Measurements from ENCODE around the gene NOL12. TPM values are rescaled to one million over a fixed set of nuclear protein-coding genes. Genes with fewer than 3 reads are reported as not detected.

The NOL12 gene
- polyA plus RNA-seq, 1 donor from 2014 or later, result 90.0 TPM

GRCh38 chr22:37664249-37665101 lies 21.7 kb upstream of the NOL12 start:
- H3K27ac ChIP-seq (ENCODE audit: low read length), result no peak overlapping the region
- TF ChIP-seq SMC3 (conservative IDR thresholded peaks at IDR 0.05; ENCODE audit: poor library complexity), result no peak
- no peak for TF ChIP-seq MXI1 (conservative IDR thresholded peaks at IDR 0.05; ENCODE audit: poor library complexity, severe bottlenecking)
- no peak for TF ChIP-seq RAD21 (conservative IDR thresholded peaks at IDR 0.05)
- no peak for TF ChIP-seq REST (IDR thresholded peaks at IDR 0.05; ENCODE audit: borderline replicate concordance)
- no peak for TF ChIP-seq TAF1 (IDR thresholded peaks at IDR 0.05; ENCODE audit: low read depth)
- TF ChIP-seq, protein P1, sequence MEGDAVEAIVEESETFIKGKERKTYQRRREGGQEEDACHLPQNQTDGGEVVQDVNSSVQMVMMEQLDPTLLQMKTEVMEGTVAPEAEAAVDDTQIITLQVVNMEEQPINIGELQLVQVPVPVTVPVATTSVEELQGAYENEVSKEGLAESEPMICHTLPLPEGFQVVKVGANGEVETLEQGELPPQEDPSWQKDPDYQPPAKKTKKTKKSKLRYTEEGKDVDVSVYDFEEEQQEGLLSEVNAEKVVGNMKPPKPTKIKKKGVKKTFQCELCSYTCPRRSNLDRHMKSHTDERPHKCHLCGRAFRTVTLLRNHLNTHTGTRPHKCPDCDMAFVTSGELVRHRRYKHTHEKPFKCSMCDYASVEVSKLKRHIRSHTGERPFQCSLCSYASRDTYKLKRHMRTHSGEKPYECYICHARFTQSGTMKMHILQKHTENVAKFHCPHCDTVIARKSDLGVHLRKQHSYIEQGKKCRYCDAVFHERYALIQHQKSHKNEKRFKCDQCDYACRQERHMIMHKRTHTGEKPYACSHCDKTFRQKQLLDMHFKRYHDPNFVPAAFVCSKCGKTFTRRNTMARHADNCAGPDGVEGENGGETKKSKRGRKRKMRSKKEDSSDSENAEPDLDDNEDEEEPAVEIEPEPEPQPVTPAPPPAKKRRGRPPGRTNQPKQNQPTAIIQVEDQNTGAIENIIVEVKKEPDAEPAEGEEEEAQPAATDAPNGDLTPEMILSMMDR (IDR thresholded peaks at IDR 0.05; ENCODE audit: poor library complexity, severe bottlenecking), result no peak
- TF ChIP-seq POLR2AphosphoS5 (IDR thresholded peaks at IDR 0.05), result no peak
- no peak for TF ChIP-seq EP300 (conservative IDR thresholded peaks at IDR 0.05; ENCODE audit: poor library complexity, severe bottlenecking)
- no peak for TF ChIP-seq EZH2 (IDR thresholded peaks at IDR 0.05; ENCODE audit: borderline replicate concordance, insufficient read depth, low read length, poor library complexity, severe bottlenecking)

GRCh38 chr22:37665487-37665886 lies 20.7 kb upstream of the NOL12 start:
- no peaks in the 10 kb centered on the region for H3K9me3 ChIP-seq (ENCODE audit: low read length)
- no peaks in the 10 kb centered on the region for H3K9me2 ChIP-seq (ENCODE audit: insufficient read depth, low read length)
- TF ChIP-seq, protein P1 (IDR thresholded peaks at IDR 0.05; ENCODE audit: poor library complexity, severe bottlenecking), result no peak
- TF ChIP-seq REST (IDR thresholded peaks at IDR 0.05; ENCODE audit: borderline replicate concordance), result no peak
- no peak for TF ChIP-seq POLR2AphosphoS5 (IDR thresholded peaks at IDR 0.05)
- TF ChIP-seq SMC3 (conservative IDR thresholded peaks at IDR 0.05; ENCODE audit: poor library complexity), result no peak
- no peak overlapping the region for H3K4me3 ChIP-seq (ENCODE audit: low read length)
- H2AFZ ChIP-seq (ENCODE audit: low read depth, low read length), result no peak overlapping the region
- H3K36me3 ChIP-seq (ENCODE audit: insufficient read depth, low read length), result no peaks in the 10 kb centered on the region
- no peaks in the 10 kb centered on the region for H4K20me1 ChIP-seq (ENCODE audit: insufficient read depth)
- no peak overlapping the region for H3K27ac ChIP-seq (ENCODE audit: low read length)
- H3F3A ChIP-seq (ENCODE audit: insufficient read depth, low read length, poor library complexity, severe bottlenecking), result no peaks in the 10 kb centered on the region
- H3K4me2 ChIP-seq (ENCODE audit: low read length), result no peak overlapping the region
- H3K79me2 ChIP-seq (replicated peaks; ENCODE audit: insufficient read depth, low read length), result peaks cover 12% of the 10 kb centered on the region
- no peak overlapping the region for H3K9ac ChIP-seq (ENCODE audit: low read length)
- no peaks in the 10 kb centered on the region for H3K27me3 ChIP-seq (ENCODE audit: insufficient read depth, low read depth, low read length)

More at GRCh38 chr22:37664249-37665101, 21.7 kb upstream of the NOL12 start:
- no peak overlapping the region for H3K4me3 ChIP-seq (ENCODE audit: low read length)
- no peaks in the 10 kb centered on the region for H3K36me3 ChIP-seq (ENCODE audit: insufficient read depth, low read length)
- no peaks in the 10 kb centered on the region for H3K9me2 ChIP-seq (ENCODE audit: insufficient read depth, low read length)
- H3K27me3 ChIP-seq (ENCODE audit: insufficient read depth, low read depth, low read length), result no peaks in the 10 kb centered on the region
- no peaks in the 10 kb centered on the region for H3K9me3 ChIP-seq (ENCODE audit: low read length)
- peaks cover 20% of the 10 kb centered on the region for H3K79me2 ChIP-seq (replicated peaks; ENCODE audit: insufficient read depth, low read length)
- H4K20me1 ChIP-seq (ENCODE audit: insufficient read depth), result no peaks in the 10 kb centered on the region
- no peak overlapping the region for H3K9ac ChIP-seq (ENCODE audit: low read length)
- no peak overlapping the region for H3K4me2 ChIP-seq (ENCODE audit: low read length)
- H3F3A ChIP-seq (ENCODE audit: insufficient read depth, low read length, poor library complexity, severe bottlenecking), result no peaks in the 10 kb centered on the region
- no peak overlapping the region for H2AFZ ChIP-seq (ENCODE audit: low read depth, low read length)
